SKM-1 (cell line): Measurements from ENCODE around the gene INVS.
"Not testable (repeated sequence)": the region's sequence is repeated elsewhere in the genome, so short reads cannot be mapped to it uniquely, and the experiment has no call there.

Experiments used
- DNase-seq: peaks from one replicate; lab custom pipeline; 2025; ENCODE audit not compliant: unreplicated experiment; lab: John Stamatoyannopoulos, UW

The INVS gene

GRCh38 chr9:100098887-100099721 is at the start of gene INVS, which contains the start of gene ERP44:
TSS of gene INVS (plus strand) at chr9:100099243. CDS start at chr9:100104522, 5,279 bp downstream.
TSS of gene ERP44 (minus strand) at chr9:100099000. CDS start at chr9:100098840, 160 bp downstream.
- peak; percentile 72 for DNase-seq

GRCh38 chr9:100049551-100049950 is 49.5 kb upstream of the INVS start:
- DNase-seq = no peak

- no peak for DNase-seq
These were observed 46.7 kb upstream of the INVS start for GRCh38 chr9:100052375-100052774.

GRCh38 chr9:100056561-100056960 is 42.5 kb upstream of the INVS start:
- no peak for DNase-seq

GRCh38 chr9:100057624-100058023 is 41.4 kb upstream of the INVS start:
- DNase-seq = no peak

- DNase-seq = no peak
These were observed 40.1 kb upstream of the INVS start for GRCh38 chr9:100058699-100059579.

GRCh38 chr9:100062683-100063082 is 36.4 kb upstream of the INVS start:
- not testable (repeated sequence) for DNase-seq

GRCh38 chr9:100063185-100063584 is 35.9 kb upstream of the INVS start:
- DNase-seq = no peak

GRCh38 chr9:100064872-100065581 is 34.0 kb upstream of the INVS start:
- no peak for DNase-seq

- DNase-seq = no peak
These were observed 32.5 kb upstream of the INVS start for GRCh38 chr9:100066539-100066938.

- DNase-seq = not testable (repeated sequence)
These were observed 31.1 kb upstream of the INVS start for GRCh38 chr9:100067990-100068389.

- DNase-seq = not testable (repeated sequence)
These were observed 30.0 kb upstream of the INVS start for GRCh38 chr9:100069068-100069467.

- DNase-seq = no peak
These were observed 28.7 kb upstream of the INVS start for GRCh38 chr9:100070104-100071041.

GRCh38 chr9:100071271-100071670 is 27.8 kb upstream of the INVS start:
- no peak for DNase-seq

GRCh38 chr9:100072805-100073204 is 26.2 kb upstream of the INVS start:
- DNase-seq = no peak

GRCh38 chr9:100074093-100074492 is 24.9 kb upstream of the INVS start:
- DNase-seq = no peak

- no peak for DNase-seq
These were observed 24.1 kb upstream of the INVS start for GRCh38 chr9:100074989-100075388.

GRCh38 chr9:100076256-100076655 is 22.8 kb upstream of the INVS start:
- not testable (repeated sequence) for DNase-seq

GRCh38 chr9:100082782-100083181 is 16.3 kb upstream of the INVS start:
- no peak for DNase-seq
